ENCODE results near the gene NAV3. TPM values are rescaled to one million over a fixed set of nuclear protein-coding genes. Genes with fewer than 3 reads are reported as not detected.

Gene NAV3
- total RNA-seq, 1 experiment from 2014 or later: 6.8 TPM

GRCh38 chr12:78096909-78097597 is 266.4 kb downstream of the NAV3 start:
- ChIA-PET CTCF (no interaction called here), POLR2A (ENCODE audit: unreplicated experiment) (interaction anchor here (0.6 kb wide), 1 partner anchor 16 kb away, joined by 6 read pairs; no protein-coding TSS in a partner anchor)
- no peak overlapping the region for H3K9ac ChIP-seq (ENCODE audit: low read length)
- no peak for ATAC-seq
- intact Hi-C loops (cut with micrococcal nuclease): loop anchor here (5.0 kb wide), 1 partner anchor 95 kb away; no protein-coding TSS in a partner anchor
- no TSS peak for BruUV-seq (replicated peaks)
- H4K20me1 ChIP-seq (ENCODE audit: low read length): no peaks in the 10 kb centered on the region
- peaks cover 14% of the 10 kb centered on the region for H3K4me1 ChIP-seq (ENCODE audit: insufficient read depth, low read length)
- H3K4me2 ChIP-seq (ENCODE audit: low read length): no peak overlapping the region
- DNase-seq: no peak
- no peaks in the 10 kb centered on the region for H3K9me3 ChIP-seq (ENCODE audit: low read length)
- no peak overlapping the region for H3K4me3 ChIP-seq (ENCODE audit: low read length)
- H3K9me2 ChIP-seq (replicated peaks; ENCODE audit: low read length): no peaks in the 10 kb centered on the region
- no peak for TF ChIP-seq EZH2 (IDR thresholded peaks at IDR 0.05; ENCODE audit: low read length, unreplicated experiment)
- no peak for TF ChIP-seq CTCF (conservative IDR thresholded peaks at IDR 0.05; ENCODE audit: low read depth, low read length)
- no peak for TF ChIP-seq EZH2phosphoT487 (IDR thresholded peaks at IDR 0.05; ENCODE audit: borderline replicate concordance, low read length)
- no peaks in the 10 kb centered on the region for H3F3A ChIP-seq (ENCODE audit: low read length, unreplicated experiment)
- H2AFZ ChIP-seq (ENCODE audit: low read length): no peak overlapping the region
- no peaks in the 10 kb centered on the region for H3K27me3 ChIP-seq (ENCODE audit: low read length)
- H3K79me2 ChIP-seq (ENCODE audit: low read length): no peaks in the 10 kb centered on the region
- H3K27ac ChIP-seq (ENCODE audit: low read length): no peak overlapping the region
- H3K36me3 ChIP-seq (ENCODE audit: low read depth, low read length): no peaks in the 10 kb centered on the region

DNA sequence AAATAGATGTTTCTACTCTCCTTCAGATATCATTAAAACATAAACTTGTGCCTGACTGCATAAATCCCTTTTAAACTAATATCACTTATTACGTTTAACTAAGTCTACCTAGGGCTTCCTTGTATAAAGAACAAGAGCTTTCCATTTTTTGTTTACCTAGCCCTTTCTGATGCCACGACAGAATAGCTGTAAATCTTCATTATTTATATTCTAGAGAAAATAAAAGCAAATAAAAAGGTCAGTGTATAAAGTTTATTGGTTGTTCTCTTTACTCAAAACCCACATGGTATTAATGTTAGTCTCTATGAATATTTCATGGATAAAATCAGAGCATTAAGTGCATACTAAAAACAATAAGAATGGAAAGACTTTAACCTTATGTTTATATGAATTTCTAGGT is 269.1 kb downstream of the NAV3 start:
- Histone ChIP-seq H3K27ac (ENCODE audit: low read length) (no peak overlapping the region), H3K4me3 (ENCODE audit: low read length) (no peak overlapping the region), H3K9ac (ENCODE audit: low read length) (no peak overlapping the region), H3K4me1 (ENCODE audit: insufficient read depth, low read length) (peaks cover 14% of the 10 kb centered on the region), H3K36me3 (ENCODE audit: low read depth, low read length) (no peaks in the 10 kb centered on the region), H3K79me2 (ENCODE audit: low read length) (no peaks in the 10 kb centered on the region), H3F3A (ENCODE audit: low read length, unreplicated experiment) (no peaks in the 10 kb centered on the region), H2AFZ (ENCODE audit: low read length) (no peak overlapping the region), H3K9me3 (ENCODE audit: low read length) (no peaks in the 10 kb centered on the region), H3K27me3 (ENCODE audit: low read length) (no peaks in the 10 kb centered on the region), H4K20me1 (ENCODE audit: low read length) (no peaks in the 10 kb centered on the region), H3K4me2 (ENCODE audit: low read length) (no peak overlapping the region), H3K9me2 (replicated peaks; ENCODE audit: low read length) (no peaks in the 10 kb centered on the region)
- CTCF ChIA-PET: no interaction called here
- intact Hi-C loops (cut with micrococcal nuclease): loop anchor here (5.0 kb wide), 1 partner anchor 98 kb away; no protein-coding TSS in a partner anchor
- no TSS peak for BruUV-seq (replicated peaks)
- DNase-seq: no peak
- no peak for ATAC-seq
- TF ChIP-seq CTCF (conservative IDR thresholded peaks at IDR 0.05; ENCODE audit: low read depth, low read length): no peak
- TF ChIP-seq EZH2 (IDR thresholded peaks at IDR 0.05; ENCODE audit: low read length, unreplicated experiment): no peak
- TF ChIP-seq EZH2phosphoT487 (IDR thresholded peaks at IDR 0.05; ENCODE audit: borderline replicate concordance, low read length): no peak
- POLR2A ChIA-PET (ENCODE audit: unreplicated experiment): no interaction called here

All from PC-3 (cell line).